ENCODE results near the gene MEA1. TPM values are rescaled to one million over a fixed set of nuclear protein-coding genes. Genes with fewer than 3 reads are reported as not detected.

MEA1 gene
- total and polyA plus RNA-seq, 10 of the 15 experiments (the other 5 are each of a cell fraction or from before 2014, with no cell fraction given): 59.1 to 148 (median 96.4) TPM

DNA sequence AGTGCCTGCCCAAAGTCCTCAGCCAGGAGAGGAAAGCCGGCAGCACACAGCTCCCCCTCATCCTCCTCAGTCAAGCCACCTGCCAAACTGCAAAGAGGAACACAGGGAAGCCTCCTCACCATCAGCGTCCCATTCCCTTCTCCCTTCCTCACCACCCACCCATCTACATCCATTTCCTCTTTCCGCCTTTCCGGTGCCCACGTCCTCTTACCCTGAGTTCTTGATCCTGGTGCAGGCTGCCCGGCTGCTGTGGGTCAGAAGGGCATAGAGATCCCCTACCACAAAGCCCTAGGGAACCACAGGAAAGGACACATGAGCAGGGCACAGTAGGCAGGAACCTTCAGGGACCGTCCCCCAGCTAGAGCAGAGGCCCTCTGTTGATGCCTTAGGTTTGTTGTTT lies 47.2 kb downstream of the MEA1 start:
- CTCF ChIA-PET: interaction anchor here (1.4 kb wide), 1 partner anchor 524 kb away, joined by 3 read pairs; no protein-coding TSS in a partner anchor
- Histone ChIP-seq H3K9ac (ENCODE audit: control insufficient read depth, insufficient read depth, low read length) (no peak overlapping the region), H3K9me3 (replicated peaks; ENCODE audit: control insufficient read depth, insufficient read depth, low read length) (no peaks in the 10 kb centered on the region), H3K27ac (ENCODE audit: control insufficient read depth, insufficient read depth) (no peak overlapping the region), H2AFZ (ENCODE audit: control insufficient read depth, low read depth, low read length) (no peak overlapping the region), H3K79me2 (ENCODE audit: control insufficient read depth, insufficient read depth, low read length) (no peaks in the 10 kb centered on the region), H3K4me1 (ENCODE audit: control insufficient read depth, insufficient read depth, low read length) (no peaks in the 10 kb centered on the region), H4K20me1 (ENCODE audit: control insufficient read depth, insufficient read depth) (no peaks in the 10 kb centered on the region), H3K36me3 (ENCODE audit: control insufficient read depth in 2 of 2, insufficient read depth in 2 of 2, low read length in 1 of 2) (no peaks in the 10 kb centered on the region; a peak in 3 of 4 replicates), H3K4me3 (no peak overlapping the region), H3K27me3 (replicated peaks in 1 of 2; ENCODE audit: control insufficient read depth in 2 of 2, insufficient read depth in 2 of 2, low read length in 1 of 2) (no peaks in the 10 kb centered on the region), H3K4me2 (ENCODE audit: control insufficient read depth, insufficient read depth) (no peak overlapping the region)
- SMC1A ChIA-PET (ENCODE audit: uncharacterized antibody, unreplicated experiment): interaction anchor here (0.7 kb wide), 1 partner anchor 252 kb away, joined by 5 read pairs; no protein-coding TSS in a partner anchor
- POLR2A ChIA-PET: interaction anchor here (0.7 kb wide), 1 partner anchor 714 kb away, joined by 8 read pairs; no protein-coding TSS in a partner anchor
- no peak for DNase-seq (ENCODE audit: low read depth, low spot score)
- TF ChIP-seq GATAD2B (conservative IDR thresholded peaks at IDR 0.05; ENCODE audit: low read depth): no peak
- TF ChIP-seq SIN3A (IDR thresholded peaks at IDR 0.05; ENCODE audit: low read depth, low read length): no peak
- TF ChIP-seq TCF7 (IDR thresholded peaks at IDR 0.05; ENCODE audit: borderline replicate concordance): no peak
- TF ChIP-seq, protein P1, sequence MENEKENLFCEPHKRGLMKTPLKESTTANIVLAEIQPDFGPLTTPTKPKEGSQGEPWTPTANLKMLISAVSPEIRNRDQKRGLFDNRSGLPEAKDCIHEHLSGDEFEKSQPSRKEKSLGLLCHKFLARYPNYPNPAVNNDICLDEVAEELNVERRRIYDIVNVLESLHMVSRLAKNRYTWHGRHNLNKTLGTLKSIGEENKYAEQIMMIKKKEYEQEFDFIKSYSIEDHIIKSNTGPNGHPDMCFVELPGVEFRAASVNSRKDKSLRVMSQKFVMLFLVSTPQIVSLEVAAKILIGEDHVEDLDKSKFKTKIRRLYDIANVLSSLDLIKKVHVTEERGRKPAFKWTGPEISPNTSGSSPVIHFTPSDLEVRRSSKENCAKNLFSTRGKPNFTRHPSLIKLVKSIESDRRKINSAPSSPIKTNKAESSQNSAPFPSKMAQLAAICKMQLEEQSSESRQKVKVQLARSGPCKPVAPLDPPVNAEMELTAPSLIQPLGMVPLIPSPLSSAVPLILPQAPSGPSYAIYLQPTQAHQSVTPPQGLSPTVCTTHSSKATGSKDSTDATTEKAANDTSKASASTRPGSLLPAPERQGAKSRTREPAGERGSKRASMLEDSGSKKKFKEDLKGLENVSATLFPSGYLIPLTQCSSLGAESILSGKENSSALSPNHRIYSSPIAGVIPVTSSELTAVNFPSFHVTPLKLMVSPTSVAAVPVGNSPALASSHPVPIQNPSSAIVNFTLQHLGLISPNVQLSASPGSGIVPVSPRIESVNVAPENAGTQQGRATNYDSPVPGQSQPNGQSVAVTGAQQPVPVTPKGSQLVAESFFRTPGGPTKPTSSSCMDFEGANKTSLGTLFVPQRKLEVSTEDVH (IDR thresholded peaks at IDR 0.05; ENCODE audit: low read depth, partially characterized antibody): no peak
- no peak for TF ChIP-seq ZBED1 (IDR thresholded peaks at IDR 0.05; ENCODE audit: borderline replicate concordance)
- TF ChIP-seq, protein P2, sequence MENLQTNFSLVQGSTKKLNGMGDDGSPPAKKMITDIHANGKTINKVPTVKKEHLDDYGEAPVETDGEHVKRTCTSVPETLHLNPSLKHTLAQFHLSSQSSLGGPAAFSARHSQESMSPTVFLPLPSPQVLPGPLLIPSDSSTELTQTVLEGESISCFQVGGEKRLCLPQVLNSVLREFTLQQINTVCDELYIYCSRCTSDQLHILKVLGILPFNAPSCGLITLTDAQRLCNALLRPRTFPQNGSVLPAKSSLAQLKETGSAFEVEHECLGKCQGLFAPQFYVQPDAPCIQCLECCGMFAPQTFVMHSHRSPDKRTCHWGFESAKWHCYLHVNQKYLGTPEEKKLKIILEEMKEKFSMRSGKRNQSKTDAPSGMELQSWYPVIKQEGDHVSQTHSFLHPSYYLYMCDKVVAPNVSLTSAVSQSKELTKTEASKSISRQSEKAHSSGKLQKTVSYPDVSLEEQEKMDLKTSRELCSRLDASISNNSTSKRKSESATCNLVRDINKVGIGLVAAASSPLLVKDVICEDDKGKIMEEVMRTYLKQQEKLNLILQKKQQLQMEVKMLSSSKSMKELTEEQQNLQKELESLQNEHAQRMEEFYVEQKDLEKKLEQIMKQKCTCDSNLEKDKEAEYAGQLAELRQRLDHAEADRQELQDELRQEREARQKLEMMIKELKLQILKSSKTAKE (IDR thresholded peaks at IDR 0.05; ENCODE audit: low read depth, poor library complexity, severe bottlenecking): no peak
- no peak for TF ChIP-seq MYC (IDR thresholded peaks at IDR 0.05; ENCODE audit: insufficient read depth, insufficient read length, insufficient replicate concordance, low read length, severe bottlenecking)
- RAD21 ChIA-PET (ENCODE audit: unreplicated experiment): interaction anchor here (1.8 to 2.1 kb wide), 2 partner anchors 43 to 177 kb away, joined by 5 to 12 read pairs; no protein-coding TSS in a partner anchor
- intact Hi-C loops (cut with micrococcal nuclease; ENCODE audit: unreplicated experiment): no loop called here
- FAIRE-seq: no peak
- ATAC-seq: no peak
- BruUV-seq (replicated peaks): no TSS peak
- 52% methylated on average over 7 of the region's 7 CpGs for WGBS (ENCODE audit: insufficient coverage, insufficient replicate concordance, low lambda C conversion rate, missing lambda C conversion rate)
- in situ Hi-C loops (cut with MboI): no loop called here
